Mesothelial cell of epicardium (in vitro differentiated cells): ENCODE measurements around the gene GALNT15. TPM values are rescaled to one million over a fixed set of nuclear protein-coding genes. Genes with fewer than 3 reads are reported as not detected.

Experiments
- DNase-seq, 2 experiments: peaks; one replicate each; pipeline ENCODE4 v3.0.0; 2021; ENCODE audit warnings: low spot score in 2 of 2; ENCODE audit not compliant: unreplicated experiment in 2 of 2
- H3K27ac Mint-ChIP-seq: 2 replicates; pipeline ENCODE4 v1.8.0; 2021; ENCODE audit warnings: mixed read lengths
- H3K27me3 Mint-ChIP-seq: 2 replicates; pipeline ENCODE4 v1.8.0; 2021; ENCODE audit warnings: low read depth, mixed read lengths
- H3K36me3 Mint-ChIP-seq: 2 replicates; pipeline ENCODE4 v1.8.0; 2021; ENCODE audit warnings: mixed read lengths
- H3K4me1 Mint-ChIP-seq: 2 replicates; pipeline ENCODE4 v1.8.0; 2021; ENCODE audit warnings: mixed read lengths
- H3K4me3 Mint-ChIP-seq: 2 replicates; pipeline ENCODE4 v1.8.0; 2021; ENCODE audit warnings: mild to moderate bottlenecking, moderate library complexity, mixed read lengths
- H3K9me3 Mint-ChIP-seq: 2 replicates; pipeline ENCODE4 v1.8.0; 2021; ENCODE audit warnings: mixed read lengths
- total RNA-seq: library from RNA; stranded (reverse); gene quantifications from 3 replicates; pipeline ENCODE4 v1.2.1, GENCODE V29; 2021
- TF ChIP-seq, protein P1 (sequence below): fragments of 200-600 bp; sonication (generic); IDR thresholded peaks from one replicate; pipeline ENCODE4 v1.5.0; 2021; ENCODE audit warnings: antibody characterized with exemption; ENCODE audit not compliant: unreplicated experiment

Gene GALNT15
- total RNA-seq, 1 donor from 2014 or later = 0.07 TPM

GRCh38 chr3:16203671-16204629 is 29.5 kb downstream of the GALNT15 start:
- no peak overlapping the region for H3K27ac Mint-ChIP-seq

DNA sequence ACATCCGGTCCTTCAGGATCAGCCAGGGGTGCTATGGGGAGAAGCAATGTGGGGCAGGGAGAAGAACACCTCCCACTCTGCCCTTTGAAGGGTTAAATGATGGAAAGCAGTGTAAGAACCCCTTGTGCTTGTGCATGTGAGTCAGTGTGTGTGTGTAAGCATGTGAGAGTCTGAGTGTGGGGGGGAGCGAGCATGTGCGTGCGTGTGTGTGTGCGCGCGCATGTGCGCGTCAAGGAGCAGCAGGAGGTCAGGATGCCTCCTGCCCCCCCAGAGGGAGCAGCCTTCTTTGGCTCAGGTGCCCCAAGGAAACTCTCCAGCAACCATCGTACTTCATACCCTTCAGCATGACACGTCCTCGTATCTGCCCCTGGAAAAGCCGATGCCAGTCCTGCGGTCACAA is 30.3 kb downstream of the GALNT15 start:
- Mint-ChIP-seq H3K4me1 (peaks cover 8% of the 10 kb centered on the region), H3K4me3 (no peak overlapping the region), H3K36me3 (no peaks in the 10 kb centered on the region), H3K27me3 (peaks cover 8% of the 10 kb centered on the region), H3K9me3 (no peaks in the 10 kb centered on the region), H3K27ac (no peak overlapping the region)
- no peak for DNase-seq
- TF ChIP-seq, protein P1, sequence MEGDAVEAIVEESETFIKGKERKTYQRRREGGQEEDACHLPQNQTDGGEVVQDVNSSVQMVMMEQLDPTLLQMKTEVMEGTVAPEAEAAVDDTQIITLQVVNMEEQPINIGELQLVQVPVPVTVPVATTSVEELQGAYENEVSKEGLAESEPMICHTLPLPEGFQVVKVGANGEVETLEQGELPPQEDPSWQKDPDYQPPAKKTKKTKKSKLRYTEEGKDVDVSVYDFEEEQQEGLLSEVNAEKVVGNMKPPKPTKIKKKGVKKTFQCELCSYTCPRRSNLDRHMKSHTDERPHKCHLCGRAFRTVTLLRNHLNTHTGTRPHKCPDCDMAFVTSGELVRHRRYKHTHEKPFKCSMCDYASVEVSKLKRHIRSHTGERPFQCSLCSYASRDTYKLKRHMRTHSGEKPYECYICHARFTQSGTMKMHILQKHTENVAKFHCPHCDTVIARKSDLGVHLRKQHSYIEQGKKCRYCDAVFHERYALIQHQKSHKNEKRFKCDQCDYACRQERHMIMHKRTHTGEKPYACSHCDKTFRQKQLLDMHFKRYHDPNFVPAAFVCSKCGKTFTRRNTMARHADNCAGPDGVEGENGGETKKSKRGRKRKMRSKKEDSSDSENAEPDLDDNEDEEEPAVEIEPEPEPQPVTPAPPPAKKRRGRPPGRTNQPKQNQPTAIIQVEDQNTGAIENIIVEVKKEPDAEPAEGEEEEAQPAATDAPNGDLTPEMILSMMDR = no peak

More at GRCh38 chr3:16203671-16204629, 29.5 kb downstream of the GALNT15 start:
- no peaks in the 10 kb centered on the region for H3K9me3 Mint-ChIP-seq
- H3K36me3 Mint-ChIP-seq = no peaks in the 10 kb centered on the region
- peaks cover 8% of the 10 kb centered on the region for H3K4me1 Mint-ChIP-seq
- no peak for DNase-seq
- H3K27me3 Mint-ChIP-seq = peaks cover 11% of the 10 kb centered on the region
- TF ChIP-seq, protein P1 = no peak
- H3K4me3 Mint-ChIP-seq = no peak overlapping the region

GRCh38 chr3:16205156-16205870 is 30.8 kb downstream of the GALNT15 start:
- Mint-ChIP-seq H3K36me3 (no peaks in the 10 kb centered on the region), H3K4me1 (peaks cover 8% of the 10 kb centered on the region), H3K27me3 (peaks cover 6% of the 10 kb centered on the region), H3K27ac (no peak overlapping the region), H3K4me3 (no peak overlapping the region), H3K9me3 (no peaks in the 10 kb centered on the region)
- TF ChIP-seq, protein P1 = no peak
- no peak for DNase-seq

GRCh38 chr3:16207031-16207430 is 32.6 kb downstream of the GALNT15 start:
- Mint-ChIP-seq H3K36me3 (no peaks in the 10 kb centered on the region), H3K27me3 (peaks cover 14% of the 10 kb centered on the region)
- TF ChIP-seq, protein P1 = no peak

DNA sequence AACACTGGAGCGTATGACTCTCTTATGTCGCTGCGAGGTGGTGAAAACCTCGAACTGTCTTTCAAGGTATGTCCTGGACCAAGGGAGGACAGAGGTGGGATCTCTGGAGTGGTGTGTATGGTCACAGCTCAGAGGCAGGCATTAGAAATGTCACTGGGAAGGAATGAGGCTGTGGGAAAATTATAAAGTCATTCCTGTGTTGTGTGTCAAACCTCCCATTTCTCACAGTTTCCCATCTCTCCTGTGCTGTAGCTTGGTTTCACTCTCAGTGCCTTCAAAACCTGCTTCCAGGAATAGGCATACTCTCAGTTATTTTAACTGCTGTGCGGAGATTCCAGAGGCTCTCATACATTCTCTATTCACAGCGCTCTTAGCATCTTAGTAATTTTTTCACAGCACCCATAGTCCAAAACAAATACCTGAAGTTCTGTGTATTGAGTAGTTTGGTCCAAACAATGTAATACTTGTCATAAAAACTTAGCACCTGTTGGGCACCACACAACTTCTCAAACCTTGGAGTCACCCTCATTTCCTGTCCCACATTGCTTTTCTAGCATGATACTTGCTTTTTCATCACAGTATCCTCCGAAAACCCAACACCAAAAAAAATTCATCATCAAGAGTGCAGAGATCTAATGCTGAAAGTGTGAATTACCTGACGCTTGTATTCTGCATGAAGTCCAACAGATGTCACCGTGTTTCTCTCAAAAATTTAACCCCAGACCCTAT is 36.9 kb downstream of the GALNT15 start:
- no peak overlapping the region for H3K4me3 Mint-ChIP-seq
- no peak overlapping the region for H3K27ac Mint-ChIP-seq
- H3K9me3 Mint-ChIP-seq = no peaks in the 10 kb centered on the region
- peaks cover 15% of the 10 kb centered on the region for H3K27me3 Mint-ChIP-seq
- H3K36me3 Mint-ChIP-seq = no peaks in the 10 kb centered on the region
- TF ChIP-seq, protein P1 = no peak
- DNase-seq = no peak
- no peaks in the 10 kb centered on the region for H3K4me1 Mint-ChIP-seq

More at GRCh38 chr3:16207031-16207430, 32.6 kb downstream of the GALNT15 start:
- no peak for DNase-seq
- H3K27ac Mint-ChIP-seq = no peak overlapping the region
- peaks cover 8% of the 10 kb centered on the region for H3K4me1 Mint-ChIP-seq
- no peaks in the 10 kb centered on the region for H3K9me3 Mint-ChIP-seq
- no peak overlapping the region for H3K4me3 Mint-ChIP-seq
